Gastrocnemius medialis (tissue), 4 donors: ENCODE measurements around the gene ZCCHC9. TPM values are rescaled to one million over a fixed set of nuclear protein-coding genes. Genes with fewer than 3 reads are reported as not detected.

ENCODE experiments used
- ATAC-seq, 2 donors: fragments of 150-250 bp; one replicate each; pipeline ENCODE4 v1.9.1; 2016
- DNase-seq, 2 donors: peaks; one replicate each; pipeline ENCODE4 v3.0.0-alpha.2; 2019
- H3K27ac ChIP-seq, 4 donors: fragments of 200-600 bp; sonication (generic); 1 replicate in 1 of 4; 2 replicates in 3 of 4; pipeline ENCODE4 v1.5.1; 2016 to 2018; ENCODE audit warnings: mild to moderate bottlenecking in 2 of 4, moderate library complexity in 1 of 4
- H3K27me3 ChIP-seq, 3 donors: fragments of 200-600 bp; sonication (generic) in 2 of 3; 1 replicate in 1 of 3; 2 replicates in 2 of 3; pipeline versions ENCODE4 v1.5.1 to v1.6.0; 2016 to 2019; ENCODE audit warnings: mild to moderate bottlenecking in 1 of 3, moderate library complexity in 1 of 3
- H3K36me3 ChIP-seq, 2 donors: fragments of 200-600 bp; sonication (generic) in 1 of 2; one replicate each; pipeline ENCODE4 v1.5.1; 2017 to 2018
- H3K4me1 ChIP-seq, 2 donors: fragments of 200-600 bp; sonication (generic) in 1 of 2; one replicate each; pipeline ENCODE4 v1.5.1; 2016 to 2017; ENCODE audit warnings: mild to moderate bottlenecking in 2 of 2
- H3K4me3 ChIP-seq, 4 donors: fragments of 200-600 bp; sonication (generic) in 3 of 4; 1 replicate in 1 of 4; 2 replicates in 3 of 4; pipeline ENCODE4 v1.5.1; 2016 to 2019; ENCODE audit warnings: mild to moderate bottlenecking in 2 of 4
- H3K9me3 ChIP-seq, 3 donors: fragments of 200-600 bp; sonication (generic) in 2 of 3; 1 replicate in 1 of 3; 2 replicates in 2 of 3; pipeline ENCODE4 v1.5.1; 2016 to 2019
- POLR2A ChIP-seq, 2 donors: fragments of 450-650 bp; IDR thresholded peaks; one replicate each; pipeline ENCODE4 v1.6.1; 2017; ENCODE audit warnings: antibody characterized with exemption in 2 of 2, mild to moderate bottlenecking in 2 of 2, moderate library complexity in 2 of 2
- in situ Hi-C, 4 donors: fragments of 200-750 bp; cut with MboI; loops; one replicate each; pipeline versions ENCODE4 v1.15.0 to v1.8.0; 2017; ENCODE audit warnings: low sequenced_read_pairs in 4 of 4
- intact Hi-C: fragments of 100-400 bp; cut with DNase I; formaldehyde crosslinking; loops from one replicate; pipeline ENCODE4 v1.15.1; 2023; ENCODE audit warnings: low total_unique reads
- total RNA-seq, 4 donors: library from RNA; depleted of rRNA; stranded (reverse); fragments of >200 nt; gene quantifications; one replicate each; pipeline versions ENCODE4 v1.1.0 to v1.2.3, GENCODE V29; 2016
- TF ChIP-seq, protein P1 (sequence below), 5 experiments: fragments of 450-650 bp in 3 of 5; fragments of 200-600 bp in 2 of 5; sonication (generic) in 2 of 5; IDR thresholded peaks in 4 of 5; conservative IDR thresholded peaks in 1 of 5; 1 replicate in 4 of 5; 2 replicates in 1 of 5; pipeline ENCODE4 v1.5.1; 2016 to 2019; ENCODE audit warnings: antibody characterized with exemption in 5 of 5, mild to moderate bottlenecking in 3 of 5, moderate library complexity in 3 of 5

The ZCCHC9 gene
- total RNA-seq, 4 donors from 2014 or later, result 8.0 to 15.7 (median 12.3) TPM

DNA sequence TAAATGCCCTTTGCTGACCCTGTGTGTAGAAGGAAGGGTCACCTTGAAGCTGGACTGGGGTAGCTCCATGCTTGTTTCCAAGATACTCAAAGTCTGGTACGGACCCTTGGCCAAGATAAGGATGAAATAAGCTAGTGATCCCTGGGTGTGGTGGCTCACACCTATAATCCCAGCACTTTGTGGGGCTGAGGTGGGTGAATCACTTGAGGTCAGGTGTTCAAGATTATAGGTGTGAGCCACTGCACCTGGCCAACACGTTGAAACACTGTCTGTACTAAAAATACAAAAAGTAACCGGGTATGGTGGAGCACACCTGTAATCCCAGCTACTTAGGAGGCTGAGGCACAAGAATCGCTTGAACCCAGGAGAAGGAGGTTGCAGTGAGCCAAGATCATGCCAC, 59.3 kb downstream of the ZCCHC9 start:
- H3K9me3 ChIP-seq, result no peaks in the 10 kb centered on the region
- no peaks in the 10 kb centered on the region for H3K27me3 ChIP-seq
- no peak overlapping the region for H3K4me3 ChIP-seq
- in situ Hi-C loops (no loop called here), intact Hi-C loops (no loop called here)
- no peak for ATAC-seq
- TF ChIP-seq, protein P1, sequence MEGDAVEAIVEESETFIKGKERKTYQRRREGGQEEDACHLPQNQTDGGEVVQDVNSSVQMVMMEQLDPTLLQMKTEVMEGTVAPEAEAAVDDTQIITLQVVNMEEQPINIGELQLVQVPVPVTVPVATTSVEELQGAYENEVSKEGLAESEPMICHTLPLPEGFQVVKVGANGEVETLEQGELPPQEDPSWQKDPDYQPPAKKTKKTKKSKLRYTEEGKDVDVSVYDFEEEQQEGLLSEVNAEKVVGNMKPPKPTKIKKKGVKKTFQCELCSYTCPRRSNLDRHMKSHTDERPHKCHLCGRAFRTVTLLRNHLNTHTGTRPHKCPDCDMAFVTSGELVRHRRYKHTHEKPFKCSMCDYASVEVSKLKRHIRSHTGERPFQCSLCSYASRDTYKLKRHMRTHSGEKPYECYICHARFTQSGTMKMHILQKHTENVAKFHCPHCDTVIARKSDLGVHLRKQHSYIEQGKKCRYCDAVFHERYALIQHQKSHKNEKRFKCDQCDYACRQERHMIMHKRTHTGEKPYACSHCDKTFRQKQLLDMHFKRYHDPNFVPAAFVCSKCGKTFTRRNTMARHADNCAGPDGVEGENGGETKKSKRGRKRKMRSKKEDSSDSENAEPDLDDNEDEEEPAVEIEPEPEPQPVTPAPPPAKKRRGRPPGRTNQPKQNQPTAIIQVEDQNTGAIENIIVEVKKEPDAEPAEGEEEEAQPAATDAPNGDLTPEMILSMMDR (IDR thresholded peaks at IDR 0.05 in 4 of 5, conservative IDR thresholded peaks at IDR 0.05 in 1 of 5), result no peak
- no peak for TF ChIP-seq POLR2A (IDR thresholded peaks at IDR 0.05)
- DNase-seq, result no peak
- no peaks in the 10 kb centered on the region for H3K36me3 ChIP-seq
- H3K27ac ChIP-seq, result no peak overlapping the region
- no peaks in the 10 kb centered on the region for H3K4me1 ChIP-seq

DNA sequence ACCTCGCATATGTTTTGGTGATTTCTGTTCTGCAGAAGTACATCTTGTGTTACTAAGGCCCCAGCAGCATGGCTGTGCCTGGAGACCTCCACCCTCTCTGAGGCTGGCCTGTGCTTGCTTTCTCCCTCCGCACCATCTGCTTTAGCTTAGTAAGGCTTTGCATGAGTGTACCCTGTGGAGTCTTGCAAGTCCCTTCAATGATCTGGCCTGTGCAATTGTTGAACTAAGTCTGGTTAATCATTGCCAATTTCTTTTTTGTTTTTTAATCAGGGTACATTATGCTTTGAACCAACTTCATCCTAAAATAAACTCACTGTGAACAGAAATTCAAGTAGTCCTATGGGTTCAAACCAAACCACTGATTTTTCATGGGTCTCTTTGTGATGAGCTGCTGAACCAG, 60.2 kb downstream of the ZCCHC9 start:
- H3K27me3 ChIP-seq, result no peaks in the 10 kb centered on the region
- H3K9me3 ChIP-seq, result no peaks in the 10 kb centered on the region
- no peaks in the 10 kb centered on the region for H3K4me1 ChIP-seq
- in situ Hi-C loops (no loop called here), intact Hi-C loops (no loop called here)
- no peak overlapping the region for H3K4me3 ChIP-seq
- ATAC-seq, result no peak
- no peak for TF ChIP-seq POLR2A (IDR thresholded peaks at IDR 0.05)
- TF ChIP-seq, protein P1 (IDR thresholded peaks at IDR 0.05 in 4 of 5, conservative IDR thresholded peaks at IDR 0.05 in 1 of 5), result no peak
- no peaks in the 10 kb centered on the region for H3K36me3 ChIP-seq
- H3K27ac ChIP-seq, result no peak overlapping the region
- DNase-seq, result no peak

Other genes with a start within 250 kb of the ZCCHC9 start
- gene CKMT2, start 68.3 kb upstream of the ZCCHC9 start, total RNA-seq, result 1,000 to 10,000 TPM in 2 of 4 donors, 100 to 1,000 TPM in 2; 550 to 1,114 (median 879) TPM
- under 1 TPM in 1 of 4 donors, not detected in 3; 0.53 TPM for gene ACOT12, start 92.5 kb downstream of the ZCCHC9 start, total RNA-seq